Lower lobe of right lung (tissue), 2 donors: ENCODE results near the gene C10orf105. TPM values are rescaled to one million over a fixed set of nuclear protein-coding genes. Genes with fewer than 3 reads are reported as not detected.
A peak's percentile ranks its signal among the peaks of the same experiment; 100 is the strongest.

Source experiments
- ATAC-seq, 2 donors: fragments of 200-7000 bp; cut with Tn5 transposase; one replicate each; pipeline ENCODE4 v1.9.1; 2020 to 2022; ENCODE audit warnings: mild to moderate bottlenecking in 2 of 2, moderate library complexity in 2 of 2
- DNase-seq: peaks from one replicate; pipeline ENCODE4 v3.0.0-alpha.2; 2020
- H3K27ac ChIP-seq: fragments of 200-600 bp; one replicate; pipeline ENCODE4 v1.8.0; 2022
- H3K27me3 ChIP-seq: fragments of 200-600 bp; one replicate; pipeline ENCODE4 v1.8.0; 2022; ENCODE audit warnings: low read depth
- H3K36me3 ChIP-seq: fragments of 200-600 bp; one replicate; pipeline ENCODE4 v1.8.0; 2022; ENCODE audit warnings: mild to moderate bottlenecking
- H3K4me1 ChIP-seq: fragments of 200-600 bp; one replicate; pipeline ENCODE4 v1.8.0; 2022
- H3K4me3 ChIP-seq: fragments of 200-600 bp; one replicate; pipeline ENCODE4 v1.8.0; 2022; ENCODE audit warnings: mild to moderate bottlenecking
- H3K9me3 ChIP-seq: fragments of 200-600 bp; one replicate; pipeline ENCODE4 v1.8.0; 2022
- intact Hi-C: fragments of 100-400 bp; cut with DNase I; formaldehyde crosslinking; loops from one replicate; pipeline ENCODE4 v1.11.0; 2022
- total RNA-seq: library from RNA; stranded (reverse); fragmentation: NEBNext Ultra II Directional; extraction: Animal tissue kit (Norgen Biotek cat#: 25700); gene quantifications from one replicate; pipeline ENCODE4 v1.2.1, GENCODE V29; 2021
- TF ChIP-seq, protein P1 (sequence below): fragments of 200-600 bp; IDR thresholded peaks from one replicate; pipeline ENCODE4 v1.8.0; 2022; ENCODE audit warnings: antibody characterized with exemption, mild to moderate bottlenecking
- donor health status: DM: no; HTN: yes; CAD: no; lungs with severe emphysema.

C10orf105 gene
- total RNA-seq, 1 donor from 2014 or later = 0.32 TPM

DNA sequence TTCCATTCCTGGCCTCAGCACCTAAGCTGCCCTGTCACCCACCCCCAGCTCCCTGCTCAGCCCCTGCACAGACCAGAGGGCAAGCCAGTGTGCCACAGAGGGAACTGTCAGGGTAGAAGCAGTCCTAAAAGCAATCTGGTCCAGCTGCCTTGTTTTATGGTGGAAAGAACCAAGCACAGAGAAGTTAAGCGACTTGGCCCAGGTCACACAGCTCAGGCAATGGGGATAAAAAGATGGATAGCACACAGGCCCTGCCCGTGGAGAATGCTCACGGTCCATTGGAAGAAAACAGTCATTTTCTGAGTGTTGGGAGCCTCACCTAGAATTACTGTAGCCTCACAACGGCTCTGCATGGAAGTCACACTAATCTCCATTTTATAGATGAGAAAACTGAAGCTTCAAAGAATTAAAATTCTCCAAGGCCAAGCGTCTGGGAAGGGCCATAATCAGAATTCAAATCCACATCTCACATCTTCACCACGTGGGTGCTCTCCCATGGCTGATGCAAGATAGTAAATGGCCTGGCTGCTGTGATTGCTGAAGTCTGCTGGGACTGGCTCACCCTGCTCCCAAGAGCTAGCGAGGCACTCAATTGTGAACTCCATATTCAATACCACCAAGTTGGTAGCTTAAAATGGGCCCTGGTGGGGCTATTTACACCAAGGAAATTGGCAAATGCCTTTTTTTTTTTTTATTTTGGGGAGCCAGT is 26.8 kb downstream of the C10orf105 start:
- TF ChIP-seq, protein P1, sequence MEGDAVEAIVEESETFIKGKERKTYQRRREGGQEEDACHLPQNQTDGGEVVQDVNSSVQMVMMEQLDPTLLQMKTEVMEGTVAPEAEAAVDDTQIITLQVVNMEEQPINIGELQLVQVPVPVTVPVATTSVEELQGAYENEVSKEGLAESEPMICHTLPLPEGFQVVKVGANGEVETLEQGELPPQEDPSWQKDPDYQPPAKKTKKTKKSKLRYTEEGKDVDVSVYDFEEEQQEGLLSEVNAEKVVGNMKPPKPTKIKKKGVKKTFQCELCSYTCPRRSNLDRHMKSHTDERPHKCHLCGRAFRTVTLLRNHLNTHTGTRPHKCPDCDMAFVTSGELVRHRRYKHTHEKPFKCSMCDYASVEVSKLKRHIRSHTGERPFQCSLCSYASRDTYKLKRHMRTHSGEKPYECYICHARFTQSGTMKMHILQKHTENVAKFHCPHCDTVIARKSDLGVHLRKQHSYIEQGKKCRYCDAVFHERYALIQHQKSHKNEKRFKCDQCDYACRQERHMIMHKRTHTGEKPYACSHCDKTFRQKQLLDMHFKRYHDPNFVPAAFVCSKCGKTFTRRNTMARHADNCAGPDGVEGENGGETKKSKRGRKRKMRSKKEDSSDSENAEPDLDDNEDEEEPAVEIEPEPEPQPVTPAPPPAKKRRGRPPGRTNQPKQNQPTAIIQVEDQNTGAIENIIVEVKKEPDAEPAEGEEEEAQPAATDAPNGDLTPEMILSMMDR = no peak
- DNase-seq (no peak), ATAC-seq (no peak)
- Histone ChIP-seq H3K4me1 (peaks cover 45% of the 10 kb centered on the region), H3K4me3 (no peak overlapping the region), H3K36me3 (no peaks in the 10 kb centered on the region), H3K27me3 (no peaks in the 10 kb centered on the region), H3K9me3 (no peaks in the 10 kb centered on the region), H3K27ac (peak overlapping the region; percentile 75)
- intact Hi-C loops = no loop called here

DNA sequence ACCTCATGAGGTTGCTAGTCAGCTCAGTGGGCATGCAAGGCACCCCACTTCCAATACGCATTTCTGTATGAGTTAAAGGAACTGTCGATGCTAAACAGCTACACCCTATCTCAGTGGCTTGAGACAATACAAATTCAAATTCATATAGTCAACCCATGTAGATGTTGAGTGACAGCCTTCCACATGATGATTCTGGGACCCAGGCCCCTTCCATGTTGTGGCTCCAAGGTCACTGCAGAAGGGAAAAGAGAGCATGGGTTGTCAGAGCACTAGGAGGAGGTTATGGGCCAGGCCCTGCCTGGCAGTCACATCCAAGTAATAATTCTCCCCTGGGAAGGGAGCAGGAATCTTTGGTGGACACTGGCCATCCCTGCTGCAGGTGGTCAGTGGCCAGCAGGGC is 28.2 kb downstream of the C10orf105 start:
- TF ChIP-seq, protein P1 = no peak
- Histone ChIP-seq H3K4me3 (no peak overlapping the region), H3K36me3 (no peaks in the 10 kb centered on the region), H3K27ac (no peak overlapping the region), H3K4me1 (peaks cover 37% of the 10 kb centered on the region), H3K27me3 (no peaks in the 10 kb centered on the region), H3K9me3 (no peaks in the 10 kb centered on the region)
- DNase-seq (no peak), ATAC-seq (no peak)
- intact Hi-C loops = no loop called here

DNA sequence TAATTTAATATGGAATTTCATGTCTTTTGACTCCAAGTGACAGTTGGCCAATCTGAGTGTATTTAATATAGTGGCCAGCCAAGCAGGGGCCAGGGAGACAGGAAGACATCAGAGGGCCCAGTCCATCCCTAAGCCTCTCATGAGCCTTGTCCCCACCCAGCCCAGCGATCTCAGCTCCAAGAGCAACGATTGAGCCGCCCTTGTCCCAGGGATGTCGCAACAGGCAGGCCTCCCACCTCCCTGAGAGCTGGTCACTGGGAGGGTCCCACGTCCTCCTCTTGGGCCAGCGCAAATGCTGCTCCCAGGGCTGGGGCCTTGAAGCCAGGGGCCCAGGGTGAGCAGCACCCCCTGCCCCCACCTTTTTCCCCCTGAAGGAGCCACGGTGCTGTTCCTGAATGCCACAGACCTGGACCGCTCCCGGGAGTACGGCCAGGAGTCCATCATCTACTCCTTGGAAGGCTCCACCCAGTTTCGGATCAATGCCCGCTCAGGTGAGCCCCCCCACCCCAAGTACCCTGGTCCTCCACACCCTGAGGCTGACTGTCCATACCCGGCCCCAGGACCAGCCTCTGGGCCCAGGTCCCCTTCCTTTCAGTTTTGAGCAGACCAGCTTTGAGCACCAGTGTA is 29.4 kb downstream of the C10orf105 start:
- ATAC-seq (no peak), DNase-seq (no peak)
- Histone ChIP-seq H3K27me3 (no peaks in the 10 kb centered on the region), H3K4me1 (peaks cover 25% of the 10 kb centered on the region), H3K9me3 (no peaks in the 10 kb centered on the region), H3K4me3 (no peak overlapping the region), H3K27ac (no peak overlapping the region), H3K36me3 (no peaks in the 10 kb centered on the region)
- TF ChIP-seq, protein P1 = no peak
- intact Hi-C loops = no loop called here

DNA sequence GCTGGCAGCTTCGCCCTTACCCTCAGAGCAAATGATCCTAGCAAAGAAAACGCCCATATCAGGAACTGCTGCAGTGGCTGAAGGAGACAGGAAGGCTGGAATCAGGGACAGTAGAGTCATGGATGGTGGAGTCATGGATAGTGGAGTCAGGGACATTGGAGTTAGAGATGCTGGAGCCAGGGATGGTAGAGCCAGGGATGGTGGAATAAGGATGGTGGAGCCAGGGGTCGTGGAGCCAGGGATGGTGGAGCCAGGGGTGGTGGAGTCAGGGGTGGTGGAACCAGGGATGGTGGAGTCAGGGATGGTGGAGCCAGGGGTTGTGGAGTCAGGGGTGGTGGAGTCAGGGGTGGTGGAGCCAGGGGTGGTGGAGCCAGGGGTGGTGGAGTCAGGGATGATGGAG is 31.3 kb downstream of the C10orf105 start:
- Histone ChIP-seq H3K27ac (no peak overlapping the region), H3K4me3 (no peak overlapping the region), H3K4me1 (peaks cover 6% of the 10 kb centered on the region), H3K27me3 (no peaks in the 10 kb centered on the region), H3K36me3 (no peaks in the 10 kb centered on the region), H3K9me3 (no peaks in the 10 kb centered on the region)
- no peak for DNase-seq
- TF ChIP-seq, protein P1 = no peak
- intact Hi-C loops = no loop called here
- ATAC-seq = no peak

DNA sequence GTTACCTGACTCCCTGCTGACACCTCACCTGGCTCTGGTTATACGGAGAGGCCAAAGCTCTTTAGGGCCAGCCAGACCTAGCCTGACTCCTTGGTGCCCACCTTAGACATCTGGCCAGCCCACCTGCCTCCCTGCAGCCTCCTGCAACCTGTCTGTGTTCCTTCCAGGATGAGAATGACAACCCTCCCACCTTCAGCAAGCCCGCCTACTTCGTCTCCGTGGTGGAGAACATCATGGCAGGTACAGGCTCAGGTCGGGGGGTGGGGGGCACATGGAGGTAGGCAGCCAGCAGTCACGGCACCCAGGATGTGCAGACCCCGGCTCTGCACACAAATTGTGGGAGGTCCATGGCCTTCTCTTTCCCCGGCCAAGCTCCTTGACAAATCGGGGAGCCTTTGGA is 32.1 kb downstream of the C10orf105 start:
- intact Hi-C loops = no loop called here
- no peaks in the 10 kb centered on the region for H3K4me1 ChIP-seq
- ATAC-seq (no peak), DNase-seq (no peak)
- no peak overlapping the region for H3K4me3 ChIP-seq
- no peak overlapping the region for H3K27ac ChIP-seq
- no peaks in the 10 kb centered on the region for H3K36me3 ChIP-seq
- no peaks in the 10 kb centered on the region for H3K27me3 ChIP-seq
- H3K9me3 ChIP-seq = no peaks in the 10 kb centered on the region
- TF ChIP-seq, protein P1 = no peak
